ENCODE data around the gene PRELP. TPM values are rescaled to one million over a fixed set of nuclear protein-coding genes. Genes with fewer than 3 reads are reported as not detected.
"Not testable (repeated sequence)": the region's sequence is repeated elsewhere in the genome, so short reads cannot be mapped to it uniquely, and the experiment has no call there.

PRELP gene
- total RNA-seq, 1 experiment from 2014 or later: 0.07 TPM

DNA sequence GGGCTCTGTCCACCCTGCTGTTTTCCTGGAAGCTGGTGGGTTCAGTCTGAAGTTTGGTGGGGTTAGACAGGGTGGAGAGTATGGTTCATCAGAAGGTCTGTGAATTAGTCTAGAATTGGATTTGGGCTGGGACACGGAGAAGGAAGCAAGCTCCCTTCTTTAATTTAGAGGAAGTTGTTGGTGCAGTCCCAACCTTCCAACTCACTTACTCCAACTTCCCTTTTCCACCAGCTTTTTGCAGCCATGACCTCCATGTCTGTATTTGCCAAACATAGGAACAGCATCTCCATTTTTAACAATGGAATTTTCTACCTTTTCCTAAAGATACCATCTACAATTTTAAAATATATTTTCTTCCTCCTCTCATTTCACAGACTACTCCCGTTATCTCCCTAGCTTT lies 28.5 kb upstream of the PRELP start:
- Histone ChIP-seq H3K4me2 (ENCODE audit: insufficient read depth, insufficient read length, low read length) (no peak overlapping the region), H3K14ac (ENCODE audit: insufficient read depth, low read length) (no peak overlapping the region), H2BK12ac (ENCODE audit: insufficient read length, low read depth, low read length) (no peak overlapping the region), H2AFZ (ENCODE audit: low read length) (no peak overlapping the region), H3K79me1 (ENCODE audit: insufficient read depth, low read depth, low read length, poor library complexity, severe bottlenecking) (no peaks in the 10 kb centered on the region), H4K8ac (replicated peaks; ENCODE audit: insufficient read length, low read depth, low read length) (no peak overlapping the region), H3K9me3 (ENCODE audit: control insufficient read depth, low read depth, low read length) (peaks cover 6% of the 10 kb centered on the region), H3K27ac (ENCODE audit: insufficient read length, low read depth, low read length) (no peak overlapping the region), H3K18ac (ENCODE audit: insufficient read length, low read depth, low read length) (no peak overlapping the region), H2BK5ac (ENCODE audit: insufficient read length, low read length) (no peak overlapping the region), H2AK5ac (ENCODE audit: insufficient read length, low read length) (no peak overlapping the region), H2BK120ac (ENCODE audit: low read depth, low read length, poor library complexity, severe bottlenecking) (no peak overlapping the region), H3K4ac (ENCODE audit: low read depth, low read length) (no peak overlapping the region), H3K23me2 (ENCODE audit: insufficient read length, low read depth, low read length, poor library complexity, severe bottlenecking) (no peaks in the 10 kb centered on the region), H3K9ac (ENCODE audit: extremely low read depth, insufficient read length, low read length) (no peak overlapping the region), H4K5ac (ENCODE audit: insufficient read length, low read depth, low read length) (no peak overlapping the region), H3K56ac (ENCODE audit: insufficient read length, low read depth, low read length) (no peak overlapping the region), H4K20me1 (ENCODE audit: control insufficient read depth, insufficient read depth, insufficient read length) (no peaks in the 10 kb centered on the region), H4K91ac (ENCODE audit: insufficient read length, low read depth, low read length) (no peak overlapping the region), H3K27me3 (ENCODE audit: insufficient read depth, low read length) (no peaks in the 10 kb centered on the region), H3K79me2 (ENCODE audit: insufficient read depth, low read length) (no peaks in the 10 kb centered on the region), H3T11ph (ENCODE audit: low read length) (no peak overlapping the region), H2BK15ac (ENCODE audit: low read depth, low read length) (no peak overlapping the region), H3K4me1 (ENCODE audit: insufficient read depth, low read length) (peaks cover 6% of the 10 kb centered on the region; the same call in 1 of the 2 replicates), H3K23ac (ENCODE audit: insufficient read length, low read depth, low read length) (no peak overlapping the region), H2BK20ac (ENCODE audit: low read depth, low read length, poor library complexity, severe bottlenecking) (no peak overlapping the region)
- Mint-ChIP-seq H3K4me1 (peaks cover 27 to 28% of the 10 kb centered on the region in 2 experiments), H3K36me3 (ENCODE audit: insufficient read depth in 1 of 3, low read depth in 3 of 3) (peaks cover 3 to 8% (median 3%) of the 10 kb centered on the region in 3 experiments; a peak in 6 of 7 replicates), H3K4me3 (no peak overlapping the region), H3K9me3 (peaks cover 8 to 11% of the 10 kb centered on the region in 2 experiments; a peak in 4 of 5 replicates), H3K27me3 (ENCODE audit: low read depth) (peaks cover 10% of the 10 kb centered on the region), H3K27ac (no peak overlapping the region)
- WGBS (ENCODE audit: extremely low coverage, insufficient read length, low lambda C conversion rate): 100% methylated on average over 1 of the region's 2 CpGs
- no peak for DNase-seq
- no peak for TF ChIP-seq CTCF (conservative IDR thresholded peaks at IDR 0.05)

GRCh38 chr1:203447598-203447997 lies 28.0 kb upstream of the PRELP start:
- not testable (repeated sequence) for H3K4me3 Mint-ChIP-seq; H3T11ph ChIP-seq (ENCODE audit: low read length); H2BK15ac ChIP-seq (ENCODE audit: low read depth, low read length); H3K56ac ChIP-seq (ENCODE audit: insufficient read length, low read depth, low read length); H3K9ac ChIP-seq (ENCODE audit: extremely low read depth, insufficient read length, low read length); H3K36me3 Mint-ChIP-seq (ENCODE audit: insufficient read depth in 1 of 3, low read depth in 3 of 3); H3K27me3 Mint-ChIP-seq (ENCODE audit: low read depth); H2AK5ac ChIP-seq (ENCODE audit: insufficient read length, low read length); H3K79me1 ChIP-seq (ENCODE audit: insufficient read depth, low read depth, low read length, poor library complexity, severe bottlenecking); H3K23ac ChIP-seq (ENCODE audit: insufficient read length, low read depth, low read length); H3K4me2 ChIP-seq (ENCODE audit: insufficient read depth, insufficient read length, low read length); H4K8ac ChIP-seq (replicated peaks; ENCODE audit: insufficient read length, low read depth, low read length); H3K27me3 ChIP-seq (ENCODE audit: insufficient read depth, low read length); H3K23me2 ChIP-seq (ENCODE audit: insufficient read length, low read depth, low read length, poor library complexity, severe bottlenecking); H3K27ac ChIP-seq (ENCODE audit: insufficient read length, low read depth, low read length); H4K5ac ChIP-seq (ENCODE audit: insufficient read length, low read depth, low read length); H3K4ac ChIP-seq (ENCODE audit: low read depth, low read length); H3K4me1 ChIP-seq (ENCODE audit: insufficient read depth, low read length); H3K79me2 ChIP-seq (ENCODE audit: insufficient read depth, low read length); H4K20me1 ChIP-seq (ENCODE audit: control insufficient read depth, insufficient read depth, insufficient read length); H2BK12ac ChIP-seq (ENCODE audit: insufficient read length, low read depth, low read length); H2AFZ ChIP-seq (ENCODE audit: low read length); H3K9me3 ChIP-seq (ENCODE audit: control insufficient read depth, low read depth, low read length); H4K91ac ChIP-seq (ENCODE audit: insufficient read length, low read depth, low read length); H2BK120ac ChIP-seq (ENCODE audit: low read depth, low read length, poor library complexity, severe bottlenecking); H3K27ac Mint-ChIP-seq; H2BK5ac ChIP-seq (ENCODE audit: insufficient read length, low read length); H2BK20ac ChIP-seq (ENCODE audit: low read depth, low read length, poor library complexity, severe bottlenecking); DNase-seq; H3K18ac ChIP-seq (ENCODE audit: insufficient read length, low read depth, low read length); H3K14ac ChIP-seq (ENCODE audit: insufficient read depth, low read length)
- H3K4me1 Mint-ChIP-seq: peaks cover 24 to 25% of the 10 kb centered on the region in 2 experiments
- peaks cover 8 to 11% of the 10 kb centered on the region in 2 experiments; a peak in 4 of 5 replicates for H3K9me3 Mint-ChIP-seq
- WGBS (ENCODE audit: extremely low coverage, insufficient read length, low lambda C conversion rate): no CpG with 5 or more reads among the region's 1 CpG

Measured in H9 (cell line).